Activated naive CD8-positive, alpha-beta T cell treated with anti-CD3 and anti-CD28 coated beads, Interleukin-2, amount 50 U/mL, for 16 hours (primary cell): ENCODE measurements around the gene RAB8B.
"Not testable (repeated sequence)": the region's sequence is repeated elsewhere in the genome, so short reads cannot be mapped to it uniquely, and the experiment has no call there.

Experiments used
- DNase-seq: peaks from one replicate; pipeline ENCODE4 v3.0.0-alpha.2; 2020; ENCODE audit warnings: low read depth, low spot score

Gene RAB8B

DNA sequence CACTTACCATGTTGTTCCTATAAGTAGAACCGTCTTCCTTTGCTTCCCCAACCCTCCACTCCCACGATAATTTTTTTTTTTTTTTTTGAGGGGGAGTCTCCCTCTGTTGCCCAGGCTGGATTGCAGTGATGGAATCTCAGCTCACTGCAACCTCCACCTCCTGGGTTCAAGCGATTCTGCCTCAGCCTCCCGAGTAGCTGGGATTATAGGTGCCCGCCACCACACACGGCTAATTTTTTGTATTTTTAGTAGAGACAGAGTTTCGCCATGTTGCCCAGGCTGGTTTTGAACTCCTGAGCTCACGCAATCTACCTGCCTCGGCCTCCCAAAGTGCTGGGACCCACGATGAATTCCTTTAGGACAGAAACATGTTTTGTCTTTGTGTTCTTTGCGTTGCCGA, 19.4 kb downstream of the RAB8B start:
- not testable (repeated sequence) for DNase-seq

DNA sequence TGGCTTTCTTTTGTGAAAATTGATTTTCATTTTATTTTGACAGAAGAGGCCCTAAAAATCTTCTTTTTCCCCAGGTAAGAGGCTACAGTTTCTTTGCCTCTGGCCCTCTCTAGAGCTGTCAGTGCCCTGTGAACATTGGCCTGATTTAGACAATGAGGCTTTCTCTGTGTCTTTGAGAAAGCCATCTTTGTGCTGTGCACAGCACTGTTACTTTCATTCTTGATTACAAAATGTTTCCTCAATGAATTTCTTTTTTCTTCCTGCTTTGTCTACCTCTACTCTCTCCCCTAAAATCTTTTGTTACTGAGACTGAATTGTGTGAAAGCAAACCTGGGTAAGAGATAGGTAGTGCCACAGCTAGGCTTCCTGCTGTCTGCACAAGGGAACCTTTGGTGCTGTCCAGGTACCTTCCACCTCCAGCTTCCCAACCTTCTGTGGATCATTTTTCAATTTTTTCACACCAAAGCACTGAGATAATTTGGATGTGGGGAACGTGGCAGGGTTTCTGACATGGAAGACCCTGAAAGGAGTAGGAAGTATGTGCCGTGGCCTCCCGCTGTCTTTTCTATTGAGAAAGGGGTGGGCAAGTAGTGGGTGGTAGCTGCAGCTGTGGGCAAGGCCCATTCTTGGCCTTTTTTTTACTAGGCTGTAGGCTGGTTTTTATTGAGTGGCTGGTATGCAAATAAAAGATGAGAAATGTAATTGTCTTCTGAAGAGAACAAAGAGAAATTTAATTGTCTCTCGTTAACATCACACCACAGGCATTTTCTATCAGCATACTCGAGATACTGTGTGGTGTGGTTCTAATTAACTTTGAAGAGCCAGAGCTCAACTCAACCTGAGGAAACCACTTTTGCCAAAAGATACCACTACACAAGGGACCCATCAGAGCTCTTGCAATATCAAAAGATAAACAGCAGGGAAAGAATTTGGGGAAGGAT, 21.0 kb downstream of the RAB8B start:
- no peak for DNase-seq

DNA sequence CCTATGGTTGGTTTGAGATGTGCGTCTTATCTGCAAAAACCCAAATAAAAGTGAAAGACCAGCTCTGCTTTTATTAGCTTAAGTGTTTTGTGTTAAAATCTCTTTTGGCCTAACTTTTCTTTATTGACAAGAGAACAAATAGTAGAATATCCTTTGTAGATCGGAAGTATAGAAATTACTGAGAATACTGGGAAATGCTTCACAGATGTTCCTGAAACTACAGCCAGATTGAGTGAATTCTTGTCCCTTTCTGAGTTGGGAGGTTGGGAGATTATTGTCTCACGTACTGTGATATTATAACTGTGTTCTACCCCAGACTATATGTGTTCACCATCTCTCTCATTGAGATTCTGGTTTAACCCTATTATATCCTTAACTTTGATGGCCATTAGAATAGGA, 21.7 kb downstream of the RAB8B start:
- no peak for DNase-seq

DNA sequence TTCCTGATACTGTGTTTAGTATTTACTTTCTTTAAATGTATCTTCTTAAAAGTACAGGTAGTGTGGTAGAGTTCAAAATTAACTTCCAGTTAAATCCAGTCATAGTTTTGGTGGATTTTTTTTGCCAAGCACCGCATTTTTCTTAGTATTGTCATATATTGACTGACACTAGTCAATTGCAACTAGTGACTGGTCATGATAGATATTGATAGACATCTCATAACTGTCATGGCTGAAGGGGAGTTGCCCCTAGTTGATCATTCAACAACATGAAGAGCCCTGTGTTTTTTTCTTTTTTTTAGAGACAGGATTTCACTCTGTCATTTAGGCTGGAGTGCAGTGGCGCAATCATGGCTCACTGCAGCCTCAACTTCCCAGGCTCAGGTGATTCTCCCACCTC, 22.1 kb downstream of the RAB8B start:
- DNase-seq, result no peak

DNA sequence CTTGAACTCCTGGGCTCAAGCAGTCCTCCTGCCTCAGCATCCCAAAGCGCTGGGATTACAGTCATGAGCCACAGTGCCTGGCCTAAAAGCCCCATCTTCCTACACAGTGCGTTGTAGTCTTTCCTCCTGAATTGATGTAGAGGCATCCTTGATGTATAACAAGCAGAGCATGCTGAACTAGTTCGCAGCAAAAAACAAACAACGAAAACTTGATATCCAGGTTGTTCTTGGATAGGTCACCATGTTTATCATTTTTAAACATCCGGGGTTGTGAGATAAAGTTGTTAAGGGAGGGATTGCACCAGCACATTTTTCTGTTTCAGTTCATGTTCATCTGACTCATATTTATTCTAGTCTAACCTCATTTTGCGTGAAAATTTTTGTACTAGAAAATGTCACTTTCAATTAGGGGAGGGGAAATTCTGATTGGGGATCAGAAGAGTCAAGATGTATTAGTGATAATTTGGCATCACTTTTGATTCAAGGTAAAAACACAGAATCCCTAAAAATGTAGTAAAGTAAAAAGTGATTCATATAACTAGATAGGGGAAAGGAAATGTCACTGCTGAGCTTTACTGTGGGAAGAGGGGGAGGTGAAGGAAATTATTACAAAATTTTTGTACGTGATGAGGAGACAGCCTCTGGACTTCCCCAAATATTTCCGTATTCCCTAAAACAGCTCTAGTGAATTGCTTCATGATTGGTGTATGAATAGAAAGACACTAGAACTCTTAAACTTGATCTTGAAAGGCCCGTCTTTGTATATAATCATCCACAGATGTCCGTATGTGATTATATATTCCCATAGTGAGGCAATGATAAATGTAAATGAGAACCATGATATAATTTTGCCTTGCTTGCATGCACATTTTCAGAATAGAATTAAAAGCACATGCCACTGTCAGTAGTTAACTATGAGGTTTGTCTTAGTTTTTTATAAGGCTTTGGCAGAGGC, 22.9 kb downstream of the RAB8B start:
- no peak for DNase-seq

DNA sequence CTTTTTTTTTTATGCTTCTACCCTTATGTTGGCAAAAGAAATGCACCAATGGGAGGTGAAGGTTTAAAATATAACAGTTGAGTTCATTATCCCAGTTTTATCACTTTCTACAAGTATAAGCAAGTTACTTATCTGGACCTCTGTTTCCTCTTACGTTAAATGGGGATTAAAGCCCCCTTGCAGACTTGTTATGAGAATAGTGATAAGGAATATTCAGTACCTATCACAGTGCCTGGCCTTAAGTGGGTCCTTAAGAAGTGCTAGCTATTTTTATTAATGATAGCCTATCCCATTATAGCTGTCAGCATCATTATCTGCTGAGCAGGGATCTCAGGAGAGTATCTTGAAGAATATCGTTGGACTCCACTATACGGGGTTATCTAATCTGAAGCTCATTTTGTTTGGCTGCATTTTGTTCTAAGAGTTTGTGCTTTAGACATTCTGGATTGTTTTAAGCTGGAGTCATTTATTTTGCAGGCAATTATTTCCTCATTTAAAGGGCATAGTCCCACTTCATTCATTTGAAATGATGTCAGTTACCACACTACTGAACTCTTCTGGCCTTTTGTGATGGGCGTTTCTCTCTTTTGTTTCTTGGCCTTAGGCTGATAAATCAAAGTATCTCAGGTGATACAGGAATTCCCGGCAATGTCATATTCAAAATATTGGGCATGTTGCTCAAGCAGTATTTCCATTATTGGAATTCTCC, 28.8 kb downstream of the RAB8B start:
- no peak for DNase-seq

DNA sequence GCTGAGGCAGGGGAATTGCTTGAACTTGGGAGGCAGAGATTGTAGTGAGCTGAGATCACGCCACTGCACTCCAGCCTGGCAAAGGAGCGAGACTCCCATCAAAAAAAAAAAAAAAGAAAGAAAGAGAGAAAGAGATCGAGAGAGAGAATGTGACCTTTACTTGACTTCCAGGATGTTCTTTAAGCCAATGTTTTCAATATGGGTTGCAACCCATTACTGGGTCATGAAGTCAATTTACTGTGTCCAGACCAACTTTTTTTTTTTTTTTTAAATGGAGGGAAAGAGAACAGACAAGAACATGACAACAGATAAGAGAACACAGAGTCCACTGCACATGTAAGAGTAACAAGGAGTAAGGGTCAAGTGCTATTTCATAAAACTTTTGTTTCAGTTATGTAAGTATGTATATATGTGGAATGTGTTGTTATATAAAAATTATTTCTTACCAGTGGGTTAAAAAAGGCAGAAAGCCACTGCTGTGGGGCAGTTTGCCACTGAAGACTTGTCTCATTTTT, 29.8 kb downstream of the RAB8B start:
- no peak for DNase-seq

DNA sequence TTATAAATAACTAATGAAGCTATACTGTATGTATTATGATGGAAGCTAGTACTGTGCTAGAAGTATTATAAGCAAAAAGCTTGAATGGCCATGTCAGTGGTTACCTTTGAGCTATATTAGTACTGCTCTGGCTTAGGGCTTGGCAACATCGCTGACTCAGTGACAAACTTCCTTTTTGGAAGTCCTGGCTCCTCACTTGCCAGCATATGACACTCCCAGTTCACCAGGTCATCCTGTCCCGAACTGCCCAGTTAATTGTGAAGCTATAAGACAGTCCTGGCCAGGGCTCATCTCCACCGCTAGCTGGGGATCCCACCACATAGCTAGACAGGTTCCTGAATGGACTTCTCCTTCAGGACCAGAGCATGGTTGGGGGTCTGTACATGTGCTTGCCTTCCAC, 31.9 kb downstream of the RAB8B start:
- DNase-seq, result no peak

DNA sequence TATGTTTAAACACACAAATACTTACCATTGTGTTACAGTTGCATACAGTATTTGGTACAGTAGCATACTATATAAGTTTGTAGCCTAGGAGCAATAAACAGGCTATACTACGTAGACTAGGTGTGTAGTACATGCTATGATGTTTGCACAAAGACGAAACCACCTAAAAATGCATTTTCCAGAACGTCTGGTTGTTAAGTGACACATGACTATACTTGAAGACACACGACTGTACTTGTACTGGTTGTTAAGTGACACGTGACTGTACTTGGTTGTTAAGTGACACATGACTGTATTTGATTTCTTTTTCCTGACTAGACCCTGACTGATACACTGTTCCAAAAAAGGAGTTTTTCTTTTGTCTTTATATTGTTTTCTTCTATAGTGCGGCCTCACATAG, 34.1 kb downstream of the RAB8B start:
- no peak for DNase-seq

DNA sequence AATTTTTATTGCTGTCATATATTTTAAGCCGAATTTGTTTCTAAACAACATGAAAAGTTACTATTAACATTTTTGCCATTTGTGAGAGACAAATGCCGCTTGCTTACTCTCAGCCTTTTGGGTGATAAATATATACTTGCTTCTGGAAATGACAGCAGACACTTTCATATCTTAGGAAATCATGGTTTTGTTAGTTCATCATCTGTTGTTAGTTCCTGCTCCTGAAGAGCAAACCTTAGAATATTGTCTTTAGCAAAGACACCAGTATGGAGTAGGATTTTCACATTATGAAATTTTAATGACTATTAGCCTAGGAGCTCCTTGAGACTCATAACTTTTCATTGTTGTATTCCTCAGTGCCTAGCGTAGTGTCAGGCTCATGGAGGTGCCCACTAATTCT, 36.0 kb downstream of the RAB8B start:
- DNase-seq, result no peak

DNA sequence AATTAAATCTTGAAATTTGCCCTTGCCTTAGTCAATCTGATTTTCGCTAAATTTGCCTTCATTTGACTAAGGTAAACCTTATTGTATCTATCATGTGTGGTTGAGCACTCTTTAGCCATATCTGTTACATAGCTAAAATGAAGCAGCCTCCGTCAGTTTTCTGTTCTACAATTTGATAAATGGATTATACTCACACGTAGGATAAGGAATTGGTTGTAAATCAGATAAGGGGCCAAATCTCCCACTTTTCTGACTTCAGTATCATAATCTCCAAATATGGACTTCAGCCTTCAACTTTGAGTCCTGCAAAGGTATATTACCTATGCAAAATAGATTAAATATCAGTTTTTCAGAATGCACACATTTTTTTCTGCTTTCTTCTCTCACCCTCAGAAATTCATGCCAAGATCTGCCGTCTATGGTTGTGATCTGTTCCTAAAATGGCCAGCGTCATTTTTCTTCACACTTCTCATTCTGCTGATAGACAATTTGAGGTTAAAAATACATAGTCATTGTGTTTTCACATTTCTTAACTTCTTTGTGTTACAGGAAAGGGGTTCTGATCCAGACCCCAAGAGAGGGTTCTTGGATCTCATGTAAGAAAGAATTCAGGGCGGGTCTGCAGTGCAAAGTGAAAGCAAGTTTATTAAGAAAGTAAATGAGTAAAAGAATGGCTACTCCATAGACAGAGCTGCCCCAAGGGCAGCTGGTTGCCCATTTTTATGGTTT, 36.9 kb downstream of the RAB8B start:
- DNase-seq, result no peak

DNA sequence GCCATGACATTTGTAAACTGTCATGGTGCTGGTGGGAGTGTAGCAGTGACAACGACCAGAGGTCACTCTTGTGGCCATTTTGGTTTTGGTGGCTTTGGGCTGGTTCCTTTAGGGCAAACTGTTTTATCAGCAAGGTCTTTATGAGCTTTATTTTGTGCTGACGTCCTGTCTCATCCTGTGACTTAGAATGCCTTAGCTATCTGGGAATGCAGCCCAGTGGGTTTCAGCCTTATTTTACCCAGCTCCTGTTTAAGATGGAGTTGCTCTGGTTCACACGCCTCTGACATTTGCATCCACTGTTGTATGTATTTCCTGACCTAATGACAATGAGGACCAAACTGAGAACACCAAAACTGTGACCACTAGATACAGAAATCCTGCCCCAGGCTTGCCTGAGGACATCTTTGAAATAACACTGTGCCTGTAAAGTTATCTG, 37.6 kb downstream of the RAB8B start:
- DNase-seq, result no peak

DNA sequence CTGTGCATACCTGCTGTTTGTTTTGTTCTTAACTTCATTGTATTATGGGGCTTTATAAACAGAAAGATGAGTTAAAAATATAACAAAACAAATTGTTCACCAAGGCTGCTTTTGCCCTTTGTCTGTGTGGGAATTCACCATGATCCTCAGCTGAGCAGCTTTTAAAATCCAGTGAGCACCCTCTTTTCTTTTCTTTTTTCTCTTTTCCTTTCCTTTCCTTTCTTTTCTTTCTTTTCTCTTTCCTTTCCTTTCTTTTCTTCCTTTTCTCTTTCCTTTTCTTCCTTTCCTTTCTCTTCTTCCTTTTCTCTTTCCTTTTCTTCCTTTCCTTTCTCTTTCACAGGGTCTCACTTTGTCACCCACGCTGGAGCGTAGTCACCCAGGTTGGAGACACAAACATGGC, 38.3 kb downstream of the RAB8B start:
- DNase-seq, result no peak

DNA sequence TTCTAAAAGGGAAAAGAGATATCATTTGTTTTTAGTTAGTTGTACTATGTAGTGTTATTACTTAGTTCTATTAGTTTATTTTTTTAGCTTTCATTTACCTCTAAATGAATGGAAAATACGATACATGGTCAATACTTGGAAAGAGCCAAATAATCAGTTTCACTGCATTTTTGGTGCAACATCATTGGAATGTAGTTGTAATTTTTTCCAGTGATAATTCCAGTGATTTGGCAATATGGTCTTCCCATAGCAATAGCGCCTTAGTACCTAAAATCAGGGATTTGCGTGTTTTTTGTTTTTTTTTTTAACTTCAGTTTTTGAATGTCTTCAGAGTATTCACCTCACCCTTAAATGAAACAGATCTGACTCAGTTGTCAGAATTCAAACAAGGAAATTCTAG, 41.8 kb downstream of the RAB8B start:
- DNase-seq, result no peak

DNA sequence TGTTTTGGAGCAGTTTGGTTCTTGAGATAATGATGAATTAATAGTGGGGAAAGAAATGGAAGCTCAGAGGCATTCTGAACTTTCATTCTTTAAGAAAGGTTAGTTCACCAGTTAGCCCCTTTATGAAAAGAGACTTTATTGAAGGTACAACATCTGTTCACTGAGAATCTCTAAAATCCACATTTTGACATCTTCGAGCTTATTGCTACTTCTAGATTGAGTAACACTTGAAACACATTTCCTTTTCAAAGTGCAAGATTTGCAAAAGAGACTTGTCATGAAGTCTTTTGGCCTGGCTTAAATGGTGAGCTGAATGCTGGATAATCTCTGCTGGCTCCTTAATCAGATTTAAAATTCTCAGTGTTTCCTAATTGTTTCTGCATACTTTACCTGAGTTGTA, 42.3 kb downstream of the RAB8B start:
- no peak for DNase-seq

DNA sequence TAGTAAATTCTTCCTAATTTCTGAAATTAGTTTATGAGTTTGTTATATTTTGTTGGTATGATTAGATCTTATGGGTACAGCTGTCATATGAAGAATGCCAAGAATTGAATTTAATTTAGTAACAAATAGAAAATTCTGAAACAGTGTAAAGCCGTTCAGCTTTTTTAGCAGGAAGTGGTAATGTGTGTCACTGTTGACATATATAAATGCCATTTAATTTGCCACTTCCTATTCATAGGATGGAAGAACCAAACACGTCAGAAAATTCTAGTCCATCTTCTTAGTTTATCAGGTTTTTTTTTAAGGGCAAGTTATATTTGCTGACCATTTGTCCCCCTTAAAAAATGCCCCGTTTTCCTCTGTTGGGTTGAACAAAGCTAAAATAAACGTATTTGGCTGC, 43.0 kb downstream of the RAB8B start:
- DNase-seq, result no peak

DNA sequence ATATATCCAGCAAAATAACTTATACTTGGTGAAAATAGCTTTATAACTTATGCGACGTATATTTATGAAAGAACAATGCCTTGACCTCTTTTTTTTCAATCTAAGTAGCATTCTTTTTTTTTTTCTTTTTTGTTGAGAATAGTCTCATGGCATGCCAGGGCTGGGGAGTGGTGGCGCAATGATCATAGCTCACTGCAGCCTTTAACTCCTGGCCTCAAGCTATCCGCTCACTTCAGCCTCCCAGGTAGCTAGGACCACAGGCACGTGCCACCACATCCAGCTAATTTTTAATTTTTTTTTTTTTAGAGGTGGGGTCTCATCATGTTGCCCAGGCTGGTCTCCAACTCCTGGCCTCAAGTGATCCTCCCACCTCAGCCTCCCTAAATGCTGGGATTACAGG, 43.5 kb downstream of the RAB8B start:
- DNase-seq, result no peak

DNA sequence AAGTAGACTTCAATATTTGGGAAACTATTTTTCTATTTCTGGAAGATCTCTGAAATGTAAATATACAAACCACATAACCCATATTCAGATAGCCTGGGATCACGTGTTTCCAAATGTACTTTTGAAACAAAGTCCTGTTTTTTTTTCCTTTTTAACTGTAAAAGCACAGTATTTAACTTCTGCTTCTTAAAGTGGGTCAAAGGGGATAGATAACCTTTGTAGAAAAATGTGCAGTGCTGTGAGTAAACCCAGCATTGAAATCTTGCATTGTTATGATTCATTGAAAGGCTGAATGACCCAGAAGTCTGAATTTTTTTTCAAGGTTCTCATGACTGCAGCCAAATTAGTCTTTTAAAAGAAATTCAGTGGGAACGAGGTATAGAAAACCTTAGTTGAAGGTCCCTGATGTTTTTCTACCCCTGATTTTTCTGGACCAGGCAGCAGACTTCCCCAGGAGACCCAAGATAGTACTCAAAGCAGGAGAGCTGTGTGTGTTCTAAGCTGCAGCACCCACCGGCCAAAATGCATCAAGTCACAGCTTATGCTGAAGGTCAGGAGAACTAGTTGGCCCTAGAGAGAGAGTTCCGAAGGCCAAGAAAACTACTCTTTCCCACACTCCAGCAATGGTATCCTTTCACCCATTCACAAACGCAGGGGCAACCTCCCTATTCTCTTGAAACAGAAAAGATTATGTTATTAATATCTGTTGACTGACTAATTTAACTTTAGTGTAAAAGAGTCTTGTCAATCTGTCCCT, 44.4 kb downstream of the RAB8B start:
- no peak for DNase-seq

DNA sequence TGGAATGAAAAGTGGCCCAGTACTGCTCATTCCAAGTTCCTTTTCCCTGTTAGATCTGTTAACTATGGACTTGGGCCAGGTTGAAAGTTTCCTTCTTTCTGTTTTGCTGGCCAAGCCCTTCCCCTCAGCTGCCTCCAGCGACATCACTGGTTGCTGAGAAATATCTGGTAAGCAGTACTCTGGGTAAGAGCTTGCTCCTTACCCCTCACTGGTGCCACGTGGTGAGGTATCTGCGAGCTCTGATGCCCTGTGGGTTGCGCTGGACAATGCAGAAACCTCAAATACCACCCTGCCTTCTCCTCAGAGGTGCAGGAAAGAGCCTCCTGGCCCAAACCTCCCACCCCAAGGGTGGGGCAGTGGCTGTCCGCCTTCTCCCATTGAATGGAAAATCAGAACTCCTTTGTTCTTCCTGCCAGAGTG, 45.1 kb downstream of the RAB8B start:
- DNase-seq, result no peak

DNA sequence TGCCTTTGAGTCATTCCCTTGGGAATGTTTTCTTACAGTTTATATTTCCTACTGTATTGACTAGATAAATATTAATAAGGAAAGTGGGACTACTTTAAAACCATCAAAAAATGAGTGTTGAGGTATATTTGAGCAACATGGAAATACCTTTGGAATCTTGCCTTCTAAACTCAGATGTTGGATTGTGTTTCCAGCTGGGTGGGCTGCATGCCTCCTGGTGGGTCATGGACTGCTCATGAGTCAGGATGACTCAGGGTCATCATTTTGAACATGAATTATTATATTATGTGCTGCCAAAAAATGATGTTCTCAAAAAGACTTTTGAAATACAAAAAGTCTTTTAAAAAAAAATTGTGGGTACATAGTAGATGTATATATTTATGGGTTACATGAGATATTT, 46.9 kb downstream of the RAB8B start:
- no peak for DNase-seq
